Stimulated activated naive CD8-positive, alpha-beta T cell treated with anti-CD3 and anti-CD28 coated beads, Interleukin-15, amount 100 ng/mL, for 72 hours (primary cell): Measurements from ENCODE around the gene YPEL4.

Experiments used
- ATAC-seq: fragments of 150-1000 bp; cut with Tn5 transposase; 2 replicates; pipeline ENCODE4 v1.10.0; 2021; ENCODE audit warnings: mild to moderate bottlenecking, moderate library complexity
- DNase-seq, 2 donors: peaks; one replicate each; pipeline ENCODE4 v3.0.0; 2021 to 2022
- H3K27ac Mint-ChIP-seq, 2 donors: one replicate each; pipeline ENCODE4 v1.8.0; 2022; ENCODE audit warnings: mild to moderate bottlenecking in 2 of 2, mixed read lengths in 2 of 2, moderate library complexity in 2 of 2
- H3K27me3 Mint-ChIP-seq: one replicate; pipeline ENCODE4 v1.8.0; 2022; ENCODE audit warnings: mixed read lengths
- H3K4me1 Mint-ChIP-seq: one replicate; pipeline ENCODE4 v1.8.0; 2022; ENCODE audit warnings: mild to moderate bottlenecking, mixed read lengths
- H3K4me3 Mint-ChIP-seq, 2 donors: one replicate each; pipeline ENCODE4 v1.8.0; 2022; ENCODE audit warnings: mild to moderate bottlenecking in 2 of 2, mixed read lengths in 2 of 2, moderate library complexity in 1 of 2
- H3K9me3 Mint-ChIP-seq, 2 donors: one replicate each; pipeline ENCODE4 v1.8.0; 2022; ENCODE audit warnings: mixed read lengths in 2 of 2

YPEL4 gene

DNA sequence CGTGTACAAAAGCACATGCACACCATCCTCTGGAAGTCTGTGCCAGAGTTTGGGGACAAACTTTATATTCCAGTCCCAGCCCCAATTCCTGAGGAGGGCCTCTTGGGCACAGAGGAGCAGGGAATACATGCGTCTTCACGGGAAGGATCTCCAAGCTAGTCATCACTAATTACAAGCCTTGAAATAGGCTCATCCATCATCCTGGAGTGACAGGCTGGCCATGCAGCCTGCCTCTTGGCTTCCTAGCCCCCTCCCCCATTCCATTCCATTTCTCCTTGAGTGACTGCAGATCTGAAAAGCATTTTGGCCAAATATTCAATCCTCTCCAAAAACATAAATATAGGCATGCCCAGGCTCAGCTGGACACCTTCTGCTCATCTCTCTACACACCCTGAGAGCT lies 27.4 kb downstream of the YPEL4 start:
- Mint-ChIP-seq H3K27ac (no peak overlapping the region), H3K4me3 (no peak overlapping the region), H3K9me3 (peaks cover 0 to 7% of the 10 kb centered on the region in 2 donors), H3K4me1 (no peaks in the 10 kb centered on the region), H3K27me3 (no peaks in the 10 kb centered on the region)
- DNase-seq (no peak), ATAC-seq (no peak)

DNA sequence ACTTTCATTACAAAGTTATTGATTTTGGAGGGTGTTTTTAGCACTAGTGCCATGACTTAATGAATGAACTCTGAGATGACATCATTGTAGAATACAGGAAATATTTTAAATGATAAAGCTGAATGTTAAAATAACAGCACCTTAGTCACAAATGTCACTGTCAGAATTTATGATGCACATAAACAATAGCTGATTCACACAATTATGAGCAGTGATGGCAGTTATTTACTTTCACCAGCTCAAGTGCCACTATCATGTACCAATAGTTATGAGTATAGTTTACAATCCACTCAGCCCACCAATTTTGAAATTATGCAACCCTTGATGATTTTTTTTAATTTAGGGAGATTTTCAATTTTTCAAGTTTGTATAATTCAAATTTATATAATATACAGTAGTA lies 29.2 kb downstream of the YPEL4 start:
- peaks cover 0 to 7% of the 10 kb centered on the region in 2 donors for H3K9me3 Mint-ChIP-seq
- DNase-seq (no peak), ATAC-seq (no peak)
- no peak overlapping the region for H3K27ac Mint-ChIP-seq
- no peaks in the 10 kb centered on the region for H3K27me3 Mint-ChIP-seq
- H3K4me3 Mint-ChIP-seq: no peak overlapping the region
- H3K4me1 Mint-ChIP-seq: no peaks in the 10 kb centered on the region

DNA sequence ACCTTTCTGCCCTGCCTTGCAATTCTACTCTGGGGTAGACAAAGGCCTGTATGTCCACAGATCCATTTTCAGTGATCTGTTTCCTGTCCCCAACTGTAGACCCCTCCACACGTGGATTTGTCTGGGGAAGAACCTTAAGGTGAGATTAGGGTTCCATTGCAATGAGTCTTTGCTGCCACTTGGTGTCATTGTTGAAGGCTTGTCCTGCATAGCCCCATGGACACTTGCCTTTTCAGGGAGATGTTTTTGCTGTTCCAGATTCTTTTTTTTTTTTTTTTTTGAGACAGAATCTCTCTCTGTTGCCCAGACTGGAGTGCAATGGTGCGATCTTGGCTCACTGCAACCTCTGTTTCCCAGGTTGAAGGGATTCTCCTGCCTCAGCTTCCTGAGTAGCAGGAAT lies 30.4 kb downstream of the YPEL4 start:
- H3K9me3 Mint-ChIP-seq: peaks cover 0 to 7% of the 10 kb centered on the region in 2 donors
- no peak for ATAC-seq
- DNase-seq: no peak
- H3K27me3 Mint-ChIP-seq: no peaks in the 10 kb centered on the region
- H3K27ac Mint-ChIP-seq: no peak overlapping the region
- H3K4me3 Mint-ChIP-seq: no peak overlapping the region
- no peaks in the 10 kb centered on the region for H3K4me1 Mint-ChIP-seq

DNA sequence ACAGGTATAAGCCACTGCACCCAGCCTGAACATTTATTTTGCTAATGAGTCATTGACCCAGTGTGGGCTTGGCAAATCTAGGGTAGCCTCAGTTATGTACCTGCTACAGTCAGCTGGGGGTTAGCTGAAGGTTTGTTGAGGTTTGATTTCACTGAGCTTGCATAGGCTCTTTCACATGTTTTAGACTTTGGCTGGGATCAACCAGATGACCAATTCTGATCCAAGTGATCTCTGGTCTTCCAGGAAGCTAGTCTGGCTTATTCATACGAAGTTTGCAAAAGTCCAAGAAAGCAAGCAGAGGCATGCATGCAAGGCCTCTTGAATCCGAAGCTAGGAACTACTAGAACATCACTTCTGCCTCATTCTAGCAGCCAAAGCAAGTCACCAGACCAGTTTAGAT lies 31.3 kb downstream of the YPEL4 start:
- ATAC-seq (no peak), DNase-seq (no peak)
- Mint-ChIP-seq H3K27me3 (no peaks in the 10 kb centered on the region), H3K27ac (no peak overlapping the region), H3K4me1 (no peaks in the 10 kb centered on the region), H3K9me3 (peaks cover 0 to 7% of the 10 kb centered on the region in 2 donors), H3K4me3 (no peak overlapping the region)

DNA sequence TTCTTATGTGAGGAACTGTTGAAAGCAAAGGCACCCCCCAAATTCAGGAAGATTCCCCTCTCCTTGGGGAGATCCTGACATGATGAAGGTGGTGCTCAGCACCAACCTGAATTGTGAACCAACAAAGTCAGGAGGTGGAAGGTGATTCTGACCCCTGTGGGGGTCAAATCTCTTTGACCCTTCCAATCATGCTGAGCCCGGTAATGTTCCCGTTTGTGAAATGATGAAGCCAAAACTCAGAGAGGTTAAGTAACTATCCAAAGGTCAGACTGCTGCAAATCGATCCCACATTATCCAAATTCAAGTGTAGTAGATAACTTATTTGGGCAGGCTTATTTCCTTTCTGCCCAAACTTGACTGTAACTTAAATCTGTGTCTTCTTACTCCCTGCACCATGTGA lies 33.1 kb downstream of the YPEL4 start:
- Mint-ChIP-seq H3K4me1 (no peaks in the 10 kb centered on the region), H3K27me3 (no peaks in the 10 kb centered on the region), H3K9me3 (peaks cover 0 to 7% of the 10 kb centered on the region in 2 donors), H3K27ac (no peak overlapping the region), H3K4me3 (no peak overlapping the region)
- DNase-seq (no peak), ATAC-seq (no peak)

DNA sequence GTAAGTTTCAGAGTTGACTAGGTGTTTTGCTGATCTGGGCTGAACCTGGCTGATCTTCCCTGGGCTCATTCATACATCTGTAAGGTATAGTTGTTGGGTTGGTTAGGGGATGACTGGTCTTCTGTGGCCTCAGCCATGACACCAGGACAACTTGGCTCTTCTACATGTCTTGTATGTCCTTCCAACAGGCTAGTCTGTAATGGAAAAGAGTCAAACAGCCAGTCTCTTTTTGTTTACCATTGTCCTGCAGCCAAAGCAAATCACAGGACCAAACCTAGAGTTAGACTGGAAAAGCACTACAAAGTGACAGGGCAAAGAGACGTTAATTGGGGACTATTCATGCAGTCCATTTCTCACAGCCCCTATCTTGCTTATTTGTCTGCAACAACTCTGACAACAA lies 34.4 kb downstream of the YPEL4 start:
- no peaks in the 10 kb centered on the region for H3K27me3 Mint-ChIP-seq
- ATAC-seq (no peak), DNase-seq (no peak)
- no peak overlapping the region for H3K27ac Mint-ChIP-seq
- peaks cover 0 to 7% of the 10 kb centered on the region in 2 donors for H3K9me3 Mint-ChIP-seq
- no peak overlapping the region for H3K4me3 Mint-ChIP-seq
- no peaks in the 10 kb centered on the region for H3K4me1 Mint-ChIP-seq

DNA sequence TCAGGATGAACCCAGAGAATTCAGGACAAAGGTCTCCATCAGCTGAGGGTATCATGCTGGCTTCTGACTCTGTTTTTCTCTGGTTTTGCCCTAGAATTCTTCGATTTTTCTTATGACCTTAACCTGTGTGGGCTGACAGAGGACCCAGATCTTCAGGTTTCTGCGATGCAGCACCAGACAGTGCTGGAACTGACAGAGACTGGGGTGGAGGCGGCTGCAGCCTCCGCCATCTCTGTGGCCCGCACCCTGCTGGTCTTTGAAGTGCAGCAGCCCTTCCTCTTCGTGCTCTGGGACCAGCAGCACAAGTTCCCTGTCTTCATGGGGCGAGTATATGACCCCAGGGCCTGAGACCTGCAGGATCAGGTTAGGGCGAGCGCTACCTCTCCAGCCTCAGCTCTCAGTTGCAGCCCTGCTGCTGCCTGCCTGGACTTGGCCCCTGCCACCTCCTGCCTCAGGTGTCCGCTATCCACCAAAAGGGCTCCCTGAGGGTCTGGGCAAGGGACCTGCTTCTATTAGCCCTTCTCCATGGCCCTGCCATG lies 35.4 kb downstream of the YPEL4 start:
- Mint-ChIP-seq H3K27ac (no peak overlapping the region), H3K4me1 (no peaks in the 10 kb centered on the region), H3K9me3 (peaks cover 0 to 5% of the 10 kb centered on the region in 2 donors), H3K4me3 (no peak overlapping the region), H3K27me3 (no peaks in the 10 kb centered on the region)
- DNase-seq (no peak), ATAC-seq (no peak)

DNA sequence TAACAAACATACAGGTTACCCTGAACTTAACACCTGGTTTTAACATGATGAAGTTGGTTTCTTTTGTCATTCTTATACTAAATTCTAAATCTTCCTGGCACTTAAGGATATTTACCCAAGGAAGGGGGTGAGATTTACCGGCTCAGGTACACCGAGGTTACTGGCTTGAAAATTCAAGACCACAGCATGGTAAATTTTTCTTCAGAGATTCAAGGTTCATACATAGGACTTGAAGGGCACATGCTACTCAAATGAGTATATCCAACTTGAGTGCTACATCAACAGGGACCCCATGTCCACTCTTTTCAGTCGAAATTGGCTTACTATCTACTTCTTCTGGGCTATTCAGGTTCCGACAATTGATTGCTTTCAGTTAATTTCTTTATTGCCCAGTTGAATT lies 39.5 kb downstream of the YPEL4 start:
- H3K4me1 Mint-ChIP-seq: no peaks in the 10 kb centered on the region
- no peak overlapping the region for H3K27ac Mint-ChIP-seq
- H3K9me3 Mint-ChIP-seq: no peaks in the 10 kb centered on the region
- no peak overlapping the region for H3K4me3 Mint-ChIP-seq
- no peak for DNase-seq
- H3K27me3 Mint-ChIP-seq: peaks cover 9% of the 10 kb centered on the region
- ATAC-seq: no peak

DNA sequence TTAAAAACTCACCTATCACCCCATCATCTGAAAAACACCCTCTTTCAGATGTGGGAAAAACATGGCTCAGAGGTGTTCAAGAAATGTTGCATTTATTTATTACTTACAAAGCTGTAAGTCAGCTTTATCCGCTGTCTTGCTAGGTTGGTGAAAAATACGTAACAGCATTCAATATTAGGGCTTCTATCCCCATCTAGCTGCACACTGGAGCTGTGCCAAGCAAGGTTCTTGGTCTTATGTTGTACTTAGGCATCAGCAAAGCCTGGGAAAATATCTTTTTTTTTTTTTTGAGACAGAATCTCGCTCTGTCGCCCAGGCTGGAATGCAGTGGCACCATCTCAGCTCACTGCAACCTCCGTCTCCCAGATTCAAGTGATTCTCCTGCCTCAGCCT lies 44.7 kb downstream of the YPEL4 start:
- Mint-ChIP-seq H3K4me3 (no peak overlapping the region), H3K4me1 (no peaks in the 10 kb centered on the region), H3K9me3 (no peaks in the 10 kb centered on the region), H3K27me3 (peaks cover 14% of the 10 kb centered on the region), H3K27ac (no peak overlapping the region)
- DNase-seq (no peak), ATAC-seq (no peak)

DNA sequence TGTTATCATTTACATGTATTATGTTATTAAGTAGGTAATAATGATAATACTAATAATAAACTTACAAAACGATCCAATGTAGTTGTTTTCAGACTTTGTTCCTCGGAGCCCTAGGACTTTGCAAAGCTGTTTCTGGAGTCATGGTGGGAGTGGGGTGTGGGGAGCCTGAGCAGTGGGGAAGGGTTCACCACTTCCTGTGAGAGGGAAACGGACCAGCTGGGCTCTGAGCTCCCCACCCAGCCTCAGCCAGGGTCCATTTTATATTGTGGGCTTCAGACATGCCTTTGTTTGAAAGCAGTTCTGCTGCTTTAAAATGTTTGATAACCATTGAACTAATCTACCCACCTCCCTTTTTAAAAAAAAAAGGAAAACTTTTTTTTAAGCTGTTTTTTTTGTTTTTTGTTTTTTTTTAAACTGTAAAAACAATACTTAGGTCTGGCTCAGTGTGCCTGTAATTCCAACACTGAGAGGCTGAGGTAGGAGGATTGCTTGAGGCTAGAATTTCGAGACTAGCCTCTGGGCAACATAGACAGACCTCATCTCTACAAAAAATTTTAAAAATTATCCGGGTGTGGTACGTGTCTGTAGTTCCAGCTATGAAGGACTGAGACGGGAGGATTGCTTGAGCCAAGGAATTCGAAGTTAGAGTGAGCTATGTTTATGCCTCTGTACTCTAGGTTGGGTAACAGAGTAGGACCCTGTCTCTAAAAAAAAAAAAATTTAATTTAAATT lies 45.2 kb downstream of the YPEL4 start:
- Mint-ChIP-seq H3K27ac (no peak overlapping the region), H3K9me3 (no peaks in the 10 kb centered on the region), H3K27me3 (peaks cover 19% of the 10 kb centered on the region), H3K4me3 (no peak overlapping the region), H3K4me1 (no peaks in the 10 kb centered on the region)
- ATAC-seq (no peak), DNase-seq (no peak)

DNA sequence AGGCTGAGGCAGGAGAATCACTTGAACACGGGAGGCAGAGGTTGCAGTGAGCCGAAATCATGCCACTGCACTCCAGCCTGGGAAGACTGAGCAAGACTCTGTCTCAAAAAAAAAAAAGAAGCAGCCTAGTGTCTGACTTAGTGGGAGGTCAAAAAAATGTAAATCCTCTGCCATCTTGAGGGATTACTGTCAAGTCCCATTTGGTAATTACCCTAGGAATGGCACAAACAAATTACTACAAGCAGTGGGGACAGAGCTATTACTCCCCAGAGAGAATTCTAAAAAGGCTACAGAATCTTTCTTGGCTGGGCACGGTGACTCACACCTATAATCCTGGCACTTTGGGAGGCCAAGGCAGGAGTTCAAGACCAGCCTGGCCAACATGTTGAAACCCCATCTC lies 48.4 kb downstream of the YPEL4 start:
- DNase-seq (no peak), ATAC-seq (no peak)
- no peak overlapping the region for H3K4me3 Mint-ChIP-seq
- H3K9me3 Mint-ChIP-seq: no peaks in the 10 kb centered on the region
- peaks cover 5% of the 10 kb centered on the region for H3K4me1 Mint-ChIP-seq
- H3K27me3 Mint-ChIP-seq: peaks cover 46% of the 10 kb centered on the region
- no peak overlapping the region for H3K27ac Mint-ChIP-seq

DNA sequence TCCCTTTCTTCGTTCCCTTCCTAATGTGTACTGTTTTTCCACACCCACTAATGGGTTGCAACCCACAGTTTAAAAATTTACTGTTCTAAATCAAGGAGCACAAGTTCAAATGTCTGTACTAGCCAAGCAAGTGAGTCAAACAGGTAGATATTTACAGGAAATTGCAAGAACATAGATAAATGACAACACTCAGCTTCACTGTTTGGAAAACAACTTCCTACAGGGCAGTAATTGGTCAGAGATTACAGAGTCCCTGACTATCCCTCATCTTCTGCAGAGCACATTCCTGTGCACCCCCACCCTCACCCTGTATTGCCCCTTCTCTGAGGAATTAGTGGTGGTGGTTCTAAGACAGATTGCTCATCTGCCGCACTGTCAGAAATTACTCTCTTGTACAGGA lies 50.3 kb downstream of the YPEL4 start:
- ATAC-seq (no peak), DNase-seq (no peak)
- Mint-ChIP-seq H3K27ac (peak overlapping the region in 1 of 2 donors; percentile 88), H3K4me3 (no peak overlapping the region), H3K9me3 (no peaks in the 10 kb centered on the region), H3K27me3 (peaks cover 59% of the 10 kb centered on the region), H3K4me1 (peaks cover 5% of the 10 kb centered on the region)

DNA sequence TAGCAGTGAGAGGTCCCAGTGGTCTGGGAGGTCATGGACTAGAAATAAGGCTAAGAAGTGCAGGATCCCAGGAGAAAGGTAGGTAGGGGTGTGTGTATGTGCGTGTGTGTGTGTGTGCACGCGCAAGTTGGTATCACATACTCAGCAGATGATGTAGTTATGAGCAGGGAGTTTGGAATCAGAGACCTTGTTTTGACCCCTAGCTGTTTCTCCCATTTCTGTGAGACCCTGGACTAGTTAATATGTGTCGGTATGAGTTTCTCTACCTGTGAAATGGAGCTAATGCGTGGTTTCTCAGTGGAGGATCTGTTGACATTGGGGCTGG lies 50.9 kb downstream of the YPEL4 start:
- ATAC-seq (peak; percentile 31), DNase-seq (no peak)
- Mint-ChIP-seq H3K27me3 (peaks cover 65% of the 10 kb centered on the region), H3K4me3 (no peak overlapping the region), H3K27ac (no peak overlapping the region), H3K4me1 (peaks cover 5% of the 10 kb centered on the region), H3K9me3 (no peaks in the 10 kb centered on the region)

DNA sequence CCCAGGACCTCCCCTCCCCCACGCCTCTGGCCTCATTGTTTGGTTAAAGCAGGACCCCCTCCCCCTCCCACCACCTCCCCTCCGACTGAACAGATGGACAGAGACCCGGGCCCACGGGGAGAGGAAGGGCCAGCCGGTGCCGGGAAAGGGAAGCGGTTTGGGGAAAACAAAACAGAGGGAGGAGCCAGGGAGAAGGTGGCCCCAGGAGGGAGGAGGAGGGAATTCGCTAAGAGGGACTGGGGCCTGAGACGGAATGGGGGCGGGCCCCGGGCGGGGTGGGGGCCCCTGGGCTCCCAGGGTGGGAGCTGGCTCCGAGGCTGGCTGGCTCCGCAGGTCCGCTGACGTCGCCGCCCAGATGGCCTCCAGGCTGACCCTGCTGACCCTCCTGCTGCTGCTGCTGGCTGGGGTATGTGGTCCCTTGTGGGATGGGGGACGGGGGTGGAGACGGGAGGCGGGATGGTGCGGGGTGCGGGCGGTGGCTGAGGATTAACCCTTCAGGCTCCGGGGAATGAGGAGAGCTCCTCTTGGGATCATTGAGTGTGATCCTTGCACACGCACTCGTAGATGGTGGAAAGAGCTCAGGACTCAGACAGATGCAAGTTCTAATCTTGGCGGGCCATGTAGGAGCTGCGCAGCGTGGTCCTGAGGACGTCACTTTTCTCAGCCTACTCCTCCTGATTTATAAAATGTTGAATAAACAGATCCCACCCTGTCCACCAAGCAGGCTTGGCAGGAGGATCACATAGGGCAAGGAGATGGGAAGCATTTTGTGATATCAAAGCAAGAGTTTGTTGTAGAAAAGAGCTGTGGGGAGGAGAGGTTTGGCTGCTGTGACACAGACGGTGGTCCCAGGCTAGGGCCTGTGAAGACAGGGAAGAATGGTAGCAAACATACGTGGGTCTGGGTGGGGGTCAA lies 51.5 kb downstream of the YPEL4 start:
- no peak for DNase-seq
- ATAC-seq: peak; percentile 43
- Mint-ChIP-seq H3K27ac (no peak overlapping the region), H3K27me3 (peaks cover 66% of the 10 kb centered on the region), H3K9me3 (no peaks in the 10 kb centered on the region), H3K4me1 (peaks cover 5% of the 10 kb centered on the region), H3K4me3 (peak overlapping the region in 1 of 2 donors; percentile 15)

DNA sequence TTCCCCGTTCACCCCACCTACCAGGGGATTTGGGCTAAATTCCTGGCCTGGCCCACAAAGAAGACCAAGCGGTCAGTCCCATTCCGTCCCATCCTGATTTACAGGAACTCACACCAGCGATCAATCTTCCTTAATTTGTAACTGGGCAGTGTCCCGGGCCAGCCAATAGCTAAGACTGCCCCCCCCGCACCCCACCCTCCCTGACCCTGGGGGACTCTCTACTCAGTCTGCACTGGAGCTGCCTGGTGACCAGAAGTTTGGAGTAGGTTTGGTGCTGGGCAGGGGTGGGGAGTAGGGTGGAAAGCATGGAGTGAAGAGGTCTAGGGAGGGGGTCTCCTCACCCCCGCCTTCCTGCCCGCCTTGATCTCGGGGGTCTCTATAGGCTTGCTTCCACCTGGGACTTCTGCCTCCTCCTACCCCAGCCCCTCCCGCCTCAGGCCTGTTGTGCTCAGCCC lies 52.2 kb downstream of the YPEL4 start, which contains the start of gene SERPING1:
TSS of gene SERPING1 (plus strand) at position 225 of the 455 bp plus-strand sequence. CDS start 586 bp downstream, outside the sequence.
- Mint-ChIP-seq H3K27ac (no peak within 1 kb of the TSS), H3K27me3 (peaks cover 66% of the 10 kb centered on the region), H3K4me1 (peaks cover 5% of the 10 kb centered on the region), H3K9me3 (no peaks in the 10 kb centered on the region), H3K4me3 (peak within 1 kb of the TSS in 1 of 2 donors; percentile 15)
- DNase-seq (no peak), ATAC-seq (peak; percentile 44)
